Activated CD8-positive, alpha-beta memory T cell treated with anti-CD3 and anti-CD28 coated beads for 24 hours (primary cell): ENCODE data around the gene DLG1.
A peak's percentile ranks its signal among the peaks of the same experiment; 100 is the strongest.

ENCODE experiments used
- DNase-seq: peaks from one replicate; pipeline ENCODE4 v3.0.0-alpha.2; 2020

Gene DLG1

DNA sequence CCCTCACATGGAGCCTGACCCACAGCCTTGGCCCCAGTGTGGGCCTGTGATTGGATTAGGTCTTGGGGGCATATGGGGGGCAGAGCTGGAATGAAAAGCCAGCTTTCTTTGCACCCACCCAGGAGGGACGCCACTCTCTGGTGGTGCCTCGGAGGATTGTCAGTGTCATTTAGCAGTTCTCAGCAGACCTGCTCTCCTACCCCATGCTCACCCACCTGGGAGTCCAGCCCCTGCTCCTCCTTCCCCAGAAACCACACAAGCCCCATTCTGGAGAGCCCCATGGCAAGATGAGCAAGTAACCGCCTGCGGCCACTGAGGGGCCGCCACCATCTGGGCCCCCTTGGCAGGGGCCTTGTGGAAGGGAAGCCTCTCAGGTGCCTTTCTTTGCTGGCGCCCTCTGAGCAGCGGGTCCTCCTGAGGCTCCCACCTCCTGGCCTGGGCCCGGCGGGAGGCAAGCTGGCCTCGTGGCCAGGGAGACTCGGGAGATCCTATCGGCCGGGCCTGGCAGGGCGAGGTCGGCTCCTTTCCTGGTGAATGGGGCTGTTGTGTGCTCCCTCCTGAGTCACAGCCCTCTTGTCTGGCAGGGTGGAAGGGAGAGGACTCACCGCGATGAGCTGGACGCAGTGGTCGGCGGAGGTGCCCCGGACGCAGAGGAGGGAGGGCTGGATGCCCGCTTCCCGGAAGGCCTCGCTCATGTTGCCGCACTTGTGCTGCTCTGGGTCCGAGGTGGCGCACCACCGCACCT is 271.1 kb downstream of the DLG1 start:
- DNase-seq = no peak

DNA sequence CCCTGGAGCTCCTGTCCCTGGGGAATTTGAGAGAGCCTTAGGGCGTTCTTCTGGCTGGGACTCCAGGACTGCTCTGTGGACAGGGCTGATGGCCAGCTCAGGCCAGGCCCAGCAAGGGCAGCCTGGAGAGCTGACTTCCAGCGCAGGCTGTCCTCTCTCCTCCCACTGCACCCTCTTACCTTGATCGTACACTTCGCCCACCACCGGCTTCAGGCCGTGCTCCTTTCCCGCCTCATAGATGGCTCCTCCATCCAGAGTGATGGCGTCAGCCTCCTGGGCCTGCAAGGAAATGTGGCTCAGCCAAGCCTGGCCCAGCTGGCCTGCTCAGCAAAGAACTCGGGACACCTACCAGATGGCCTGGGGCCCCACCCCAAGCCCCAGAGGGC is 271.9 kb downstream of the DLG1 start:
- no peak for DNase-seq

DNA sequence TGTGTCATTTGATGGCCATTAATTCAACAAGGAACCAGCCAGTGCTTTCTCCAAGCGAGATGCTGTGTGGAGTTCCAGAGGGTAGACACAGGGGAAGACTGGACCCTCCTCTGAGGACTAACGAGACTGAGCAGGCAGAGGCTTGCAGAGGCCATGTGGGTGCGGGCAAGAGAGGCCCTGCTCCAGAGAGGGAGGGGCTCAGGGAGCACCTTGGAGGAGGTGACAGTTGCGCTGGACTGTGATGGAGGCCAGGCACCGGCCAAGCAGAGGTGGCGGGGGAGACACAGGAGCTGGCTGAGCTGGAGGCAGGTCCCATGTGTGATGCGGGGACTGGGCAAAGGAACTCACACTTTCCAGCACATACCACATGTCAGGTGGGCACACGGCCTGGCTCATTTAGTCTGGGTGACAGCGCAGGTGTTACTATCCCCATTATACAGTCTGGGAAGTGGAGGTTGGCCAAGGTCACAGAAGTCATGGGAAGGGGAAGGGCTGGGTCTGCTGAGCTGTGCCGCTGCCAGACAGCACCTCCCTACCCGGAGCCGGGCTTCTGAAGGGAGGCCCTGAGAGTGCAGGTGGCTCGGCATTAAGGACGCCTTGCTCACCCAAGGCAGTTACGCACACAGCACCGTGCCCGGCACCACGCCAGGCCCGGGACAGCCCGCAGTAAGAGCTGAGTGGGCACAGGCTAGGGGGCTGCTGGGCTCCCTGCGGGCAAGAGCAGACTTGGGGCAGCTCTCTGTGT is 272.5 kb downstream of the DLG1 start:
- no peak for DNase-seq

DNA sequence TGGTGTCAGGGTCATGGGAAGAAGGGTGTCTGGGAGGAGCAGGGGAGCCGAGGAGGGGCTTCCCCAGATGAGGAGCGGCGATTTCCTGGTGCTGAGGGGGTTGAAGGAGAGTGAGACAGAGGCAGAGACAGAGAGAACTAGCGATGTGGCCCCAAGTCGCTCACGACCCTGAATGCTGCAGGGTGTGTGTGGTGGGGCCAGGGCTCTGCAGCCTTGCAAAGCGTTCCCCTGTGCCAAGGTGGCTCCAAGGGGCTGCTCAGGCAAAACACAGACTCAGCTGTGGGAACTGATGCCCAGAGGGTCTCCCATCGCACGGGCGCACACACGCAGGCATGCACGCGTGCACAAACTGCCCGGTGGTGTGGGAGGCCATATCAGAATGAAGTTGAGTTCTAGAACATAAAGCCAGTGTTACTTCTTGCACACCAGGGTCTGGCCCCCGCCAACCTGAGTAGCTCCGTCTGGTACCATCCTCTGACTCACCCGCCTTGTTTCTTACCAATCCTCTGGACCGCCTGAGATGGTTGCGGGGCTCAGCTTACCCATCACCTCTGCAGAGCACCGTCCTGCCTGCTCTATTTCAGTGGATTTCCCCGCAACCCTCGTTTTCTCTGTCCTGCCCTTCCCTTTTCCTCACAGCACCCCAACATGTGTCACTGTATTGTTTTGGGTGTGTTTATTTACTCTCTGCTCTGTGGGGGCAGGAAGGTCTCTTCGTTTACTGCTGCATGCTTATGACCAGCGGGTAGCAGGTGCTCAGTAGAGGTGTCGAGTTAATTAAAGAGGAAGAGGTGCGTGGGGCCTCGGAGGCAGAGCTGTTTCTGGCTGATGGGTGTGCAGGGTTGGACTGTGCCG is 273.3 kb downstream of the DLG1 start:
- no peak for DNase-seq

DNA sequence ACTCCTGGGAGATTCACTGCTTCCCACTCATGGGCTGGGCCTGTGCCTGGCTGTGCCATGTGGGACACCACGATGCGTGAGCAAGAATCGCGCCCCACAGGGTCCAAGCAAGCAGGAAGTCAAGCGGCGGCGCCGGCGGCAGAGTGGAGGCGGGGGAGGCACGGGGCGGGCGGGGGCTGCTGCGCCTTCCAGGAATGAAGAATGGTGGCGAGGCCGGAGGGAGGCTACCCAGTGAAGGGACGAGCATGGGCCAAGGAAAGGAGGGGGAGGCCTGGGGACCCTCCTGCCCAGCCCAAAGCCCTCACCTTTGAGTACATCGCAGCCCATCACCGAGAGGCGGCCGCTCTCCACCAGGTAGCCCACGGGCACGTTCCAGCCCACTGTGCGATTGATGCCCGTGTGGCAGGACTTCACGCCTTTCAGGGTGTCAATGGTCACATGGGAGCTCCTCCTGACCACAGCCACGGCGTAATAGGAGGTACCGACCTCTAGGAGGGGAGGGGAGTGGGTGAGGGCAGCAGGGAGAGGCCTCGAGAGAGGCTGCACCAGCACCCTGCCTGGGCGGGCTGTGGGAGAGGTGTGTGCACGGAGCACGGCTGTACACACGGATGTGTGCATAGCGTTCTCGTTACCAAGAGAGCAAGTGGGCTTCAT is 274.3 kb downstream of the DLG1 start:
- DNase-seq = no peak

DNA sequence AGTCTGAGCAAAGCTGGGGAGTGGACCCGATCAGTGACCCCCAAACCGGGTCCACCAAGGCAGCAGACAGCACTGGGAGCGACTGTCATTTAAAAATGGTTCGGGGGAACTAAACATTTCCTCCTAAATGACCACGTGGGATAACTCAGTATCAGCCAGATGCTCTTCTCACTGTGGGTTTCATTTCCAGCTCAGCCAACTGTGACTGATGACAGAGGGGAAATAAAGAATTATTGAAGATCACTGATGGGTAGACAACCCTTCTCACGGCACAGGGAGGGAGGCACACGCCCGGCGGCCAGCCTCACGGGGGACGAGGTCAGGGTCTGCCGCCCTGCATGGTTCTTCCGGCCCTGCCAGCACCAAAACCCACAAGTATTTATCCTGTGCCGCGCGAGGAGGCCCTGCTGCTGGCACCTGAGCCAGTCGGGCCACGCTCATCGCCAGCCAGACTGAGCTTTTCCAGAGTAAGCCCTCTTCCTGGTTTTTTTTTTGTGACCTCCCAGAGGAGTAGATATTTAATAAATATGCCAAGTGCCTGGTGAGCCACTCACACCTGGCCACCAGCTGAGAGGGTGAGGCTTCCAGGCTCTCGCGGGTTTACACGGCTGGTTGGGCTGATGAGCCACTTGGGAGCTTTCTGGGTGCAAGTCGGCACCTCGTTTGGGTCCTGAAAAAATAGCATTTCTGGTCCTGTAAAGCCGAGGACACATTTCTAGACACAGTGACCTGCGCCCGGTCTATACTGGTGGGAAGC is 275.0 kb downstream of the DLG1 start:
- DNase-seq = no peak

DNA sequence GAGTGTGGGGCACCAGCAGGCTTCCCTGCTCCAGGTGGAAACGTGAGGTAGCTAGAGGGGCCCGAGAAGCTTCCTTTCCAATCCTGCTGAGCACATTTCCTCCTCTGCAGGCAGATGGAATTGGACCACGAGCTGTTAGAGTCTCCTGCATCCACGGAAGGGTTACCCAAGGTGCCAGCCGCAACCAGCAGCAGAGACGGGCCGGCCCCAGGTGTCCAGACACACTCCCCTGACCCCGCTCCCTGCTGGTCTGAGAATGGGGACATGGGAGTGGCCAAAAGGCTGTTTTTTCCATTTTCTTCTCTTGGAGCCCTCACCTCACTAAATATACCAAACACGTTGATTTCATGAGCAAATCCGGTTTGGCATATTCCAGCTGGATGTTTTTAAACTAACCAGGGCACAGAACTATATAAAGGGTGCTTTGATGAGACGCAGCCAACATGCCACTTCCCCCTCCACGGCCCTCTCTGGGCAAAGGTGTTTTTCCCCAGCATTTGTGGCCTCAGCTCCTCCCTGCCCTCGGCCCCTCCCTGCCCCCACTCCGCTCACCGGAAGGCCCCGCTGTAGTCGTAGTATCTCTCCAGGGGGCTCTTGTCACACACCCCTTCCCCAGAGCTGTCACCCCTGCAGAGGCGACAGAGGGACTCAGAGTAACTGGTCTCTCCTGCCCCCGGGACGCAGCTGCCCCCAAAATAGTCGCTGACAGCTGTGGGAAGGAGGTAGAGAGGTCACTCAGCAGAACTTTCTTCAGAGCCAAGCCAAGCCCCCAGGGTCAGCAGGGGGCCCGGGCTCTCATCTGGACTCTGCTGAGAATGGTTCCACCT is 275.8 kb downstream of the DLG1 start:
- DNase-seq = no peak

DNA sequence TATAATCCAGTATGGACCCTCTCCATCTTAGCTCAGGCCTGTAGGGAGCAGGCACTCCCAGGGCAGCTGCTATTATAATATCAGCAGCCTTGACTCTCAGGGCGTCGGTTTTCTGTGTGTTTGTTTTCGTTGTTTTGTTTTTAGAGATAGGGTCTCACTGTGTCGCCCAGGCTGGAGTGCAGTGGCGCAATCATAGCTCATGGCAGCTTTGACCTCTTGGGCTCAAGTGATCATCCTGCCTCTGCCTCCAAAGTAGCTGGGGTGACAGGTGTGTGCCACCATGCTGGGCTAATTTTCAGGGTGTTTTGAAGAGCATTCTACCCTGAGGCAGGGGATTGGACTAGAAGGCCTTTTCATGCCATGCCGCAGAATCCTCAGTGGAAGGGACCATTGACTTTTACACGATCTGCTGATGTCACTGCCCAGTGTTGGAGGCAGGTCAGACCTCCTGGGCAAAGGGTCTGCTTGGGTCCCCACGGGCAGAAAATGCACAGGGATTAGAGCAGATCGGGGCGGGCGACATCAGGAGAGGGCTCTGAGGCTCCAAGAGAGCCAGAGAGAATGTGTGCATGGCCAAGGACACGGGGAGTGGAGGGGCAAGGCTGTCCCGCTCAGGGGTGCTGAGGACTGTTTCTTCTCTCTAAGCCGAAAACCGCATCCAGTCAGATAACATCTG is 276.5 kb downstream of the DLG1 start:
- peak; percentile 52 for DNase-seq

DNA sequence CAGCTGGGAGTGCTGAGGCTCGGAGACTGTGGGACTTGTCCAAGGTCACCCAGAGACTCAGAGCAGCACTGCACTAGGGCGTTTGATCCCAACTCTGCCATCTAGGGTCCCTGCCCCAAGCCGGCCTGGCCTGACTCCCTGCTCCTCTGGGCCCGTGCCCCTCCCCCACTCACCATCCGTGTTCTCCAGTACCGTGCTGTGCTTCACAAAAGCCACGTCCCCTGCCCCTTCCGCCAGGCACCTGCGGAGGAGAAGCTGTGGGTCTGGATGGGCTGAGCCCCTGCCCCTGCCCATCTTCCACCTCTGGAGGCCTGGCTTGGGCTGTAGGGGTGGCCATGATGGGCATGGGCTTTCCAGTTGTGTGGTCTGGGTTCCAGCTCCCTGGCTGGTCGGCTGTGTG is 277.2 kb downstream of the DLG1 start:
- no peak for DNase-seq

DNA sequence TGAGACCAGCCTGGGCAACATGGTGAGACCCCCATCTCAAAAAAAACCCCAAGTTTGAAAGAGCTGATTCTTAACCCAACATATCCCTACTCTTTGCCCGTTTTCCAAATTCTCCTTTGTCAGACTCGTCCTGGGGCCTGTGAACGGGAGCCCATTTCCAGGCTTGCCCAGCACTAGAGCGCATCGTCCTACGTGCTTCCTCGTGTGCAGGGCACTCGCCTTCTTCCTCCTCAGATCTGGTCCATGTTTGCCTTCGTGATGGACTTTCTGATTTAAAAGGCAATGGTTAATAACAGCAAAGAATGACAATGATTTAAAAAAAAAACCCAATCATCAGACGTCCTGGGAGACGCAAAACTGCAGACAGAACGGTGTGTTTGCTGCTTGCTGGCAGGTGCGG is 278.9 kb downstream of the DLG1 start:
- DNase-seq = no peak

DNA sequence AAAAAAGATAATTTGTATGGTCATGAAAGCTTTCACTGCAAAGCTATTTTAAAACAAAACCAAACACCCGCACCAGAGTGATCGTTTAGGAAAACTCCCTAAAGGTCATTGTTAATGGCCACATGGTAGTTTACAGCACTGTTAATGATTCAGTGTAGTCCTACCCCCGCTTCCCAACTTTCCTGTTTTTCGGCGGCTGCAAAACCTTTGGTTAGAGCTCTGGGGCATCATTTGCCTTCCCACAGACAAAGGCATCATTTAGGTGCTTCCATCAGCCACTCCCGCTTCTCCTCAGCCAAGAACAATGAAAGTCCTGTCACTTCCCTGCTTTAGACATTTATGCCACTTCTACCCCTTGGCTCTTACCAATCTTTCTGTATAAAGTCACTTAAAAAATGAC is 279.4 kb downstream of the DLG1 start:
- no peak for DNase-seq

DNA sequence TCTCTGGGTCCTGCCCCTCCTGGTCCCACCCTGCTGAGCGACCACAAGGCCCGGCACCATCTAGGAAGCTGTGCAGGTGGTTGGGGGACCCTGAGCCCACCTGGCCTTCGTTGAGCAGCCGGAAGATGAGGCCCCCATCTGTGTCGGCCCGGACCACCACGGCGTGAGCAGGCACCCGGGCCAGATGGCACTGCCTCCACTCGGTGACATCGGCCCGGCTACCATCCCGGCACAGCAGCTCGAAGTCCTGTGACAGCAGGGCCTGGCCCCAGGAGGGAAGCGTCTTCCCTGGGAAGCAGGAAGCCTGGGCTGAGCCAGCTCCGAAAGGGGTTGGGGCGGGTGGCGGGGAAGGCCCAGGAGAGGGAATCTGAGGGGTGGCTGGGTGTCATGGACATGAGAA is 281.4 kb downstream of the DLG1 start:
- DNase-seq = no peak

DNA sequence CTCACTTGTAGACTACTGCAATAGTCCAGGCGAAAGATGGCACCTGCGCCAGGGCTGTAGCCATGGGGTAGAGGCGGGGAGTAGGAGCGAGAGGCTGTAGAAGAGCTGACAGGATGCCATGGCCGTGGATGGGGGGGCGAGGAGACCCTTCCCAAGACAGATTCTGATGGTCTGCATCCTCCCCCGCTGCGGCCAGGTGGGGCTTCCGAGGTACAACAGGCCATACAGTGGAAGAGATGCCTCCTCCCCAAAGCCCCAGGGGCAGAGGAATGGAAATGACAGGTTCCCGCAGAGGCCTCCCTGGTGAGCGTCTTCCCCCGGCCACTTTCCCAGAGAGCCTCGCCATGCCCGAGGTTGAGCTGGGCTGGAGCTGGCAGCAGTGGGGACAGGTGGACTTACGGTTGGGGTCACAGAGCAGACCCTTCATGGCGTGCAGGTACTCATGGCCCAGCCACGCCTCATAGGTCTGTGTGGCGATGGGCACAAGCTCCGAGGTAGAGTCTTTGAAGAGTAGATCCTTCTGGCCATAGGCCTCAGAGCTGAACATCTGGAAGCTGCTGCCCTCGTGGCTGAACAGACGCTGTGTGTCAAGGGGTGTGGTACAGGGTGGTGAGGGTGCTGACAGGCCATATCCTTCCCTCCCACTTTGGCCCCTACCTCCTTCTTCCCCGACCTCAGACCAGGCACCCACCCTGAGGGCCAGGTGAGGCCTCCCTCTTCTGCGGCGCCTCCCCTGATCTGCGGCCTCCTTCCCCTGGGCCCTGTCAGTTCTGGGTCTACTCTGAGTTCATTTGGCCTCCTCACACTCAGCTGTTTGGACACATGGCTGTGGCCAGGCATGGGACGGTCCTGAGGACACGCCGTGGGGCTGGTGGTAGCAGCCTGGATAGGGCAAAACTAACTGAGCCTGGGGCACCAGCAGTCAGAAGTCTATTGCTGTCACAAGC is 282.3 kb downstream of the DLG1 start:
- no peak for DNase-seq

DNA sequence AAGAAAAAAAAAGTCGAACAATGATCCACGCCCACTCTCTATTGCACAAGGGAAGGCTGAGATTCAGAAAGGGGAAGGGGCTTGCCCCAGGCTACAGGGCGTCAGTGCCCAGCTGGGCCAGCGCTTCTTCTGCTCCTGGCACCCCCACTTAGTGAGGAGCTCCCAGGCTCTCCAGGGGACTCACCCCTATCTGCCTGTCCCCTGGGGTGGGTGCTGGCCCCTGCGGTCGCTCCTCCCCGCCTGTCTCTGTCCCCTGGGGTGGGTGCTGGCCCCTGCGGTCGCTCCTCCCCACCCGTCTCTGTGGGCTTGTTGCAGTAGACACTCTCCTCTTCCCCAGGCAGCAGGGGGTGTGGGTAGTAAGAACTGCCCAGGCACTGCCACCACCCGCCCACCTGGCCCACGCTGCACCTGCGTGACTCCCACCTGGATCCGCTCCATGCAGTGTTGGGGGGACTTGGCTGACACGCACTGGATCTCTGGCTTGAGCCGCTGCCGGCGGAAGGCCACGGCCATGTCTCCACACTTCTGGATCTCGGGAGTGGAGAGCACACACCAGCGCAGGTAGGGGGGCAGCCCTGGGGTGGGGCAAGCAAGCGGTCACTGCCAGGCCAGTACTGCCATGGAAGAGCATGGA is 283.4 kb downstream of the DLG1 start:
- DNase-seq = no peak

DNA sequence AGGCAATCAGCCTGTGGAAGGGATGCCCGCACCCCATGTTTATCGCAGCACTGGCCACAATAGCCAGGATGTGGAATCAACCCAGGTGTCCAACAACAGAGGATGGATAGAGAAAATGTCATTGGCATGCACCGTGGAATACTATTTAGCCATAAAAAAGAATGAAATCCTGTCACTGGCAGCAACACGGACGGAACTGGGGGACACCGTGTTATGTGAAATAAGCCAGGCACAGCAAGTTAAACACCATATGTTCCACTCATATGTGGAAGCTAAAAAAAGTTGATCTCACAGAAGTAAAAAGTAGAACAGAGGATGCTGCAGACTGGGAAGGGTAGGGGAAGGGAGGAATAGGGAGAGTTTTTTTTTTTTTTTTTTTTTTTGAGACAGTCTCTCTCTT is 284.4 kb downstream of the DLG1 start:
- DNase-seq = no peak

DNA sequence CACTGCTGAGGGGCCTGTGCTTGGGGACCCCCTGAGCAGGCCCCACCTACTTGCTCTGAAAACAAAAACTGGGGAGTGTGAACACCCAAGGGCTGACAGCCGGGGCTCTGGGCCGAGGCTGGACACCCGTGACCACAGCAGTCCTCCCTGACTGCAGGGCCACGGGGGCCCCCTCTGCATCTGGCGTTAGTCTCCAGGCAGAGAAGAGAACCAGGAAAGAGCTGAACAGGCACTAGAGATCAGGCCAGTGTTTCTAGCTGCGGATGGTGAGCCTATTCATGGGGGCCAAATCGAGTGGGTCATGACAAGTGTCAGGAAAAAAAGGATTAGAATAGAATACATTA is 285.9 kb downstream of the DLG1 start:
- no peak for DNase-seq

DNA sequence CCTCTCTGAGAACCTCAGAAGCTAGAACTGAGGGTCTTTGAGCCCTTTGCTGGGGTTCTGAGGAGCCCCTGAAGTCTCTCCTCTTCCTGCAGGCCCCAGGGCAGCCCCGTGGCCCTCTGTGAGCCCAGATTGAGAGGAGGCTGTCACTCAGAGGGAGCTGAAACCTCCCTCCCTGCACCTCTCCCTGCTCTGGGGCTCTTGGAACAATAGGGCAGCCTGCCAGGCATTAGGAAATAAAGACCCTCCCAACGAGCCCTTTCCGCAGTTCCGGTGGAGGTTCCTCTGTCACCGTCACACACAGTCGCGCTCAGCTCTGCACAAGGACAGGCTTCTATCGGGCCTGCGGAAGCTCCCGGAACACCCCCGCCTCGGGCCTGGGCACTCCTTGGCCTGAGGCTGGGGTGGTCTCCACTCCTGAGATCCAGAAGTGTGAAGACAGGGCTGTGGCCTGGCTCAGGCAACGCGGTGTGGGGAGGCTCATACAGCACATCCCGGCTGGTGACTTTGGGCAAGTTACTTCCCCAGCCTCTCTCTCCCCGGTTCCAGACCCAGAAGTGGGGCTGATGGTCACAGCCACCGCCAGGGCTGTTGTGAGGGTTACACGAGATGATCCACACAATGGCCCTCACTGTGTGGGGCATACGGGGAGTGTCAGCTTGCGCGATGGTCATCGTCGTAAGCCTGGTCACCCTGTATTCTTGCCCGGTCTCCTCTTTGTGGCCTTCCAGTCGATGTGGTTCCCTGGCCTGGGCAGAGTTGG is 286.5 kb downstream of the DLG1 start:
- DNase-seq = no peak

DNA sequence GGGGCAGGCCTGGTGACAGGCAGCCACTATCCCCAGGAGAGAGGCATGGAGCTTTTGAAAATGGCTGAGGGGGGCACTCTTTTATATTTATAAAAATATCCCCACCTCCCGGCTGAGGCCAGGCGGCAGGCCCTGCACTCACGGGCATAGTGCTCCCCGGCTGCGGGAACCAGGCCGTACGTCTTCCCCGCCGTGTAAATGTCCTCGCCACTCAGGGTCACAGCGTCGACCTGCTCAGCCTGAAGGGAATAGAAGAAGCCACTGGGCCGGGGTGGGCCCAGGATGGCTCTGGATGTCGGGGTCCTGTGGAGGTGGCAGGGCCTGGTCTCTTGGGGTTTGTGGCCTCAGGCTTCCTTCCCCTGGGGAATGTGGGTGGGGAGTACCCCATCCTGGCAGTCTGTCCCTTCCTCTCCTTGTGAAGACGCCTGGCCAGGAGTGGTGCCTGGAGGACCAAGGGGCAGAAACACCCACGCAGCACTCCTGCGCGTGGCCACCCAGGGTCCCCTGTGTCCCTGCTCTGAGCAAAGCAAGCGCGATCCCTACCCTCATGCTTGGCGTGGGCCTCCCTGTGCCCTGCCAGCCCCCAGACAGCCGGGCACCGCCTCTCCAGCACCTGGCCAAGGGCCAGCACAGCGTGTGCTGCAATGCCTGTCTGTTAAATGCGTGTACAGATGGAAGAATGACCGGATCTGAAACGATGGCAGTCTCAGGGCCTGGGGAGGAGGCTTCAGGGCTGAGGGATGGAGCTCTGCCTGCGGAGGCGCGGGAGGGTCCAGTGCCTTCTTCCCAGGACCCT is 287.7 kb downstream of the DLG1 start:
- no peak for DNase-seq
